Activated gamma-delta T cell treated with anti-CD3 and anti-CD28 coated beads, Interleukin-2, amount 50 U/mL, for 16 hours (primary cell): ENCODE measurements around the gene ZNF724.

ENCODE experiments used
- DNase-seq: peaks from one replicate; pipeline ENCODE4 v3.0.0-alpha.2; 2020; ENCODE audit warnings: low read depth

The ZNF724 gene

DNA sequence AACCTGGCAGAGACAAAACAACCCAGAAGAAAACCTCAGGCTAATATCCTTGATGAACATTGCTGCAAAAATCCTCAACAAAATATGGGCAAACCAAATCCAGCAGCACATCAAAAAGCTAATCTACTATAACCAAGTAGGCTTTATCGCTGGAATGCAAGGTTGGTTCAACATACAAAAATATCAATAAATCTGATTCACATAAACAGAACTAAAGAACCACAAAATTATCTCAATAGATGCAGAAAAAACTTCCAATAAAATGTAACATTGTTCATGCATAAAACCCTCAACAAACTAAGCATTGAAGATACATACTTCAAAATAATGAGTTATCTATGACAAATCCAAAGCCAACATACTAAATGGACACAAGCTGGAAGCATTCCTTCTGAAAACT is 8.8 kb downstream of the ZNF724 start:
- no peak for DNase-seq

DNA sequence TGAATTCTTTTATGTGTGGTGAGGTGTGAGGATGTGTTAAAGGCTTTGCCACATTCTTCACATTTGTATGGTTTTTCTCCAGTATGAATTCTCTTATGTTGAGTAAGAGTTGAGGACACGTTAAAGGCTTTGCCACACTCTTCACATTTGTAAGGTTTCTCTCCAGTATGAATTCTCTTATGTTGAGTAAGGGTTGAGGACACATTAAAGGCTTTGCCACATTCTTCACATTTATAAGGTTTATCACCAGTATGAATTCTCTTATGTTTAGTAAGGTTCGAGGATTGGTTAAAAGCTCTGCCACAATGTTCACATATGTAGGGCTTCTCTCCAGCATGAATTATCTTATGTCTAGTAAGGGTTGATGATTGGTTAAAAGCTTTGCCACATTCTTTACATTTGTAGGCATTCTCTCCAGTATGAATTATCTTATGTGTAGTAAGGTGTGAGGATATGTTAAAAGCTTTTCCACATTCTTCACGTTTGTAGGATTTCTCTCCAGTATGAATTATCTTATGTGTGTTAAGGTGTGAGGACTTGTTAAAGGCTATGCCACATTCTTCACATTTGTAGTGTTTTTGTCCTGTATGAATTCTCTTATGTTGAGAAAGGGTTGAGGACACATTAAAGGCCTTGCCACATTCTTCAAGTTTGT is 27.1 kb downstream of the ZNF724 start:
- DNase-seq = no peak

DNA sequence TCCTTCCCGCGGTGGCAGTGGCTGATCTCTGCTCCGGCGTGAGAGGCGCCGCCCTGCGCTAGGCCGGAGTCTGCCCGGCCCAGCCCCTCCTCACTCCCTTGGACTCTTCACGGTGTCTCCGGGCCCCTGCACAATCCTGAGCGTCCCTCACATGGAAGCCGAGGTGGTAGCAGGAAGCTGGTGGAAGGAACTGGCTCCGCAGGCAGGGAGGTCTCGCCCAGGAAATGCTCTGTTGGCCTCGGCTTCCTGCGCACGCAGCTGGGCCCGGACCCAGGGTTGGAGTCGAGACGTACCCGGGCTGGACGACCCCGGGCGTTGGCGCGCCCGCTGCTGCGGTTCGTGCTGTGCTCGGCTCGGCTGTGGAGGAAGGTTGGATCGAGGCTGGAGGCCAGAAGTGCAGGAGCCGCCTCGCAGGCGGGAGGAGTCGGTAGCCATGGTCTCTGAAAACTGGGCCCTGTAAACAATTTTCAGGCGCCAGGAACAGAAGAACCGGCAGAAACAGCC is 46.3 kb downstream of the ZNF724 start:
- DNase-seq = no peak

DNA sequence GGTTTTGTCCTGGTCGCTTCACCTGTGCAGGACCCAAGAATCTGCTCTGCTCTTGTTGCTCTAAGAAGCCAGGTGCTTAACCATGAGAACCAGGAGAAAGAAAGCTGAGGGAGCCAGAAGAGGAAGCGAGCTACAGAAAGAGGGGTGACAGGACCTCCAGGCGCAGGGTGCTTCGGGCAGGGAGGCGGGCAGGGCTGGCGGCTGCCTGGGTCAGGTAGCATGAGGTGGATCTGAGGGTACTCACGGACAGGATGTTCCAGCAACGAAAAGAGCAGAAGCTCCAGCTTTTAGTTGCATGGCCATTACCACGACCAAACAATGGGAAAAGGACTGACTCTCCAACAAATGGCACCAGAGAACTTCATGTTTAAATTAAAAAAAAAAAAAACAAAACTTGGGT is 59.9 kb downstream of the ZNF724 start:
- DNase-seq = no peak

DNA sequence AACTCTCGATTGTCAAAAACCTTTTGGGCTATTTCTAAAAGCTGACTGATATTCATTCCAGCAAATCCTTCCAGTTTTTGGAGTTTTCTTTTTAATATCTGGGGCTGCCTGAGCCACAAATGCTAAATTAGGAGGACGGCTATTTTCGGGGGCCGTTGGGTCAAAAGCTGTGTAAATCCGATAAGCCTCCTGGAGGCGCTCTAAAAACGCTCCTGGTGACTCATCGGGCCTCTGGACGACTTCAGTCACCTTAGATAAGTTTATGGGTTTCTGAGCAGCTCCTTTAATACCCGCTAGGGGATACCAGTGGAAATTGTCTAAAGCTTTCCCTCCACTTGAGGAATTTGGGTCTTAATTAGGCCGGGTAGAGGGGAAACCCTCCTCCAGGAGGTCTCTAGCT is 66.9 kb downstream of the ZNF724 start:
- DNase-seq = no peak
